SK-N-MC (cell line): Measurements from ENCODE around the gene MGMT.

Source experiments
- DNase-seq: peaks from one replicate; pipeline ENCODE4 v3.0.0-alpha.2; 2011; ENCODE audit warnings: low read depth, low spot score
- H3K27ac ChIP-seq: fragments of 200-600 bp; sonication (generic); 2 replicates; pipeline ENCODE4 v1.5.1; 2016; ENCODE audit warnings: mixed run types
- H3K36me3 ChIP-seq: fragments of 200-600 bp; sonication (generic); 2 replicates; pipeline ENCODE4 v1.6.1; 2017; ENCODE audit warnings: antibody characterized with exemption, low read length, mixed read lengths; ENCODE audit not compliant: insufficient read depth
- H3K4me3 ChIP-seq: fragments of 200-600 bp; sonication (generic); 2 replicates; pipeline ENCODE4 v1.5.1; 2016
- H3K9ac ChIP-seq: fragments of 200-600 bp; sonication (generic); 2 replicates; pipeline ENCODE4 v1.8.0; 2017; ENCODE audit warnings: mixed run types, mixed read lengths; ENCODE audit not compliant: insufficient read length
- H3K9me3 ChIP-seq: fragments of 200-600 bp; sonication (generic); 2 replicates; pipeline ENCODE4 v1.6.1; 2017; ENCODE audit warnings: low read depth, mild to moderate bottlenecking, antibody characterized with exemption, low read length, moderate library complexity, mixed read lengths
- EZH2 ChIP-seq: fragments of 200-600 bp; sonication (generic); IDR thresholded peaks from one replicate; pipeline ENCODE4 v1.6.1; 2017; ENCODE audit warnings: antibody characterized with exemption
- FOXP2 ChIP-seq: optimal IDR thresholded peaks from 2 replicates; pipeline ENCODE3; 2011; ENCODE audit warnings: mild to moderate bottlenecking, moderate library complexity; ENCODE audit not compliant: insufficient read depth; ENCODE audit errors: extremely low read length, control extremely low read depth
- POLR2AphosphoS5 ChIP-seq: IDR thresholded peaks from 2 replicates; pipeline ENCODE4 v1.6.1; 2012; ENCODE audit warnings: mild to moderate bottlenecking, low read depth, low read length, borderline replicate concordance

Gene MGMT

DNA sequence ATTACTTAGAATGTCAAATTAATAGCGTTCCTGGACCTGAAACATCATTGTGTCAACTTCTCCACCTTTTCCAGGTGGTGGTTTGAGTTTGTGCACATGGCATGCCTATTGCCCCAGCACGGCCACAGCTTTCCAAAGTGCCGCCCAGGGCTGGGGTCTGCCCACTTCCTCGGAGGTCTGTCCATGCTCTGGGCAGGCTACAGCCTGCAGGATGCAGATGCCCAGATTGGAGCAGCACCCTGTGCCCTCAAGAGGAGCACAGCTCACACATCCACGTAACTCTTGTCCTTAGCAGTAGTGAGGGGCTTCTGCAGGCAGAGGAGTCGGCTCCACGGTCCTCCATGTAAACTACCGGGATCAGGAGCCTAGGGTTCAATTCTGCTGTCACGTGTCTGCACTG, 258.4 kb downstream of the MGMT start:
- Histone ChIP-seq H3K9ac (no peak overlapping the region), H3K4me3 (no peak overlapping the region), H3K36me3 (no peaks in the 10 kb centered on the region), H3K27ac (no peak overlapping the region), H3K9me3 (no peaks in the 10 kb centered on the region)
- TF ChIP-seq EZH2 (no peak), POLR2AphosphoS5 (no peak), FOXP2 (no peak)
- no peak for DNase-seq

DNA sequence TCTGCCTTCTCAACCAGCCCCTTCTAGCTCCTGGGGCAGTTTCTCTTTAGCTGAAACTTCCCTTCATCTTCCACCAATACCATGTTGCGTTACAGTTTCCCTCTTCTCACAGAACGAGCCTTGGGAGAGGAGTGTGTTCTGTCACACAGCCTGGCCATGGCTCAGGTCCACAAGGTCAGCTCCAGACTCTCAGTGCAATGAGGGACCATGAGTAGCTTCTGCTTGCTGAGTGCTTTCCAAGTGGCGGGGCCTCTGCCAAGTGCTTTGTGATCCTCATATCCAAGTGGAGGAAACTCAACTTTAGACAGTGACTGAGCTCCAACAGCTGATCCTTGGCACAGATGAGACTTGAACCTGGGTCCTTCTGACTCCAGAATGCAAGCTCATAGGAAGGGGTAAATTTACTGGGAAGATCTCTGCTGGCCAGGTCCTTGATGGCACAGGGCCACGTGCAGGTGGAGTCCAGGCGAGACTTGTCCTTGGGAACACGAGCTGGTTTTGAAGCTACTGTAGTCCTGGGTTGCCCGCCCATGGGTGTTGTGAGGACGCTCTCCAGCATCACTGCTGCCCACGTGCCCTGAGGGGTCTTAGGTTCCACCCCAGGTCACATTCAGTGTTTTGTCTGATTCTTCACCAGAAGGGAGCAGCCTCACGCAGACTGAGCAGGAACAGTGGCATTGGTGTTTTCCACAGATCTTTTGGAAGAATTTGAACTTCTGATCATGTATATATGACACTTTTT, 259.0 kb downstream of the MGMT start:
- no peak for TF ChIP-seq FOXP2
- no peak for TF ChIP-seq POLR2AphosphoS5
- no peak for TF ChIP-seq EZH2
- H3K9me3 ChIP-seq, result no peaks in the 10 kb centered on the region
- H3K4me3 ChIP-seq, result no peak overlapping the region
- no peak overlapping the region for H3K9ac ChIP-seq
- no peaks in the 10 kb centered on the region for H3K36me3 ChIP-seq
- no peak for DNase-seq
- H3K27ac ChIP-seq, result no peak overlapping the region

DNA sequence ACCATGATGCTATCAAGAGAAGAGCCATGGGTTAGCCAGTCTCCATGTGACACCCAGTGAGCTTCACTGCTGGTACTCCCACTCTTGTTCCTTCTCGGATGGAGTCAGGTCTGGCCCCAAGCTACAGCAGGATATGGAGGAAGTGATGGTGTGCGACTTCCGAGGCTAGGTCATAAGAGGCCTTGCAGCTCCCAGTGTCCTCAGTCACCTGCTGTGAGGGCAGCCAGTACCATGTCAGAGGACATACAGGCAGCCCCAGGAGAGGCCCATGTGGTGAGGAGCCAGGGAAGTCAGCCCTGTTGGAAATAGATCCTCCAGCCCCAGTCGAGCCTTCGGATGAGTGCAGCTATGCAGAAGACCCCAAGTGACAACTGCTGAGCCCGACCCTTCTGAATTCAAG, 260.0 kb downstream of the MGMT start:
- TF ChIP-seq FOXP2 (no peak), EZH2 (no peak), POLR2AphosphoS5 (no peak)
- Histone ChIP-seq H3K9me3 (no peaks in the 10 kb centered on the region), H3K27ac (no peak overlapping the region), H3K36me3 (no peaks in the 10 kb centered on the region), H3K9ac (no peak overlapping the region), H3K4me3 (no peak overlapping the region)
- DNase-seq, result no peak

DNA sequence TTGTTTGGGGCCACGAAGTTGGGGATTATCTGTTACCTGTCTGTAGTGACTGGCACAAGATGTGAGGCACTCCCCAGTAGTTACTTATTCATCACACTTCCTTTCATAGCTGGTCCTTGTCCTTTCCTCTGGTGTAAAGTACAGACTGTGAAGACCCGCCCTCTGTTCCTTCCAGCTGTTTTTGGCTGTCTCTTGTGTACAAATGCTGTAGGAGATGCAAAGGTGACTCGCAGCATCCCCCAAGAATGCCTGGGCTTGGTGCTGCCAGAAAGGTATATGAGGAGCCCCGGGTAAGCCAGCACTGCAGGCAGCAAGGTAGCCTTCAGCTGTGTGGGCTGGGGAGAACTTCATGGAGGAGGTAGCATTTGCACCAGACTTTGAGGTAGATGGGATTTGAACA, 260.5 kb downstream of the MGMT start:
- no peak for DNase-seq
- TF ChIP-seq FOXP2 (no peak), POLR2AphosphoS5 (no peak), EZH2 (no peak)
- H3K9me3 ChIP-seq, result no peaks in the 10 kb centered on the region

GRCh38 chr10:129728246-129728820, 261.3 kb downstream of the MGMT start:
- H3K36me3 ChIP-seq, result no peaks in the 10 kb centered on the region
- H3K9me3 ChIP-seq, result no peaks in the 10 kb centered on the region
- DNase-seq, result no peak
- no peak overlapping the region for H3K4me3 ChIP-seq
- TF ChIP-seq EZH2 (no peak), FOXP2 (no peak), POLR2AphosphoS5 (no peak)
- H3K27ac ChIP-seq, result no peak overlapping the region
- no peak overlapping the region for H3K9ac ChIP-seq

More for the DNA sequence above, 260.5 kb downstream of the MGMT start:
- Histone ChIP-seq H3K4me3 (no peak overlapping the region), H3K36me3 (no peaks in the 10 kb centered on the region), H3K27ac (no peak overlapping the region), H3K9ac (no peak overlapping the region)

DNA sequence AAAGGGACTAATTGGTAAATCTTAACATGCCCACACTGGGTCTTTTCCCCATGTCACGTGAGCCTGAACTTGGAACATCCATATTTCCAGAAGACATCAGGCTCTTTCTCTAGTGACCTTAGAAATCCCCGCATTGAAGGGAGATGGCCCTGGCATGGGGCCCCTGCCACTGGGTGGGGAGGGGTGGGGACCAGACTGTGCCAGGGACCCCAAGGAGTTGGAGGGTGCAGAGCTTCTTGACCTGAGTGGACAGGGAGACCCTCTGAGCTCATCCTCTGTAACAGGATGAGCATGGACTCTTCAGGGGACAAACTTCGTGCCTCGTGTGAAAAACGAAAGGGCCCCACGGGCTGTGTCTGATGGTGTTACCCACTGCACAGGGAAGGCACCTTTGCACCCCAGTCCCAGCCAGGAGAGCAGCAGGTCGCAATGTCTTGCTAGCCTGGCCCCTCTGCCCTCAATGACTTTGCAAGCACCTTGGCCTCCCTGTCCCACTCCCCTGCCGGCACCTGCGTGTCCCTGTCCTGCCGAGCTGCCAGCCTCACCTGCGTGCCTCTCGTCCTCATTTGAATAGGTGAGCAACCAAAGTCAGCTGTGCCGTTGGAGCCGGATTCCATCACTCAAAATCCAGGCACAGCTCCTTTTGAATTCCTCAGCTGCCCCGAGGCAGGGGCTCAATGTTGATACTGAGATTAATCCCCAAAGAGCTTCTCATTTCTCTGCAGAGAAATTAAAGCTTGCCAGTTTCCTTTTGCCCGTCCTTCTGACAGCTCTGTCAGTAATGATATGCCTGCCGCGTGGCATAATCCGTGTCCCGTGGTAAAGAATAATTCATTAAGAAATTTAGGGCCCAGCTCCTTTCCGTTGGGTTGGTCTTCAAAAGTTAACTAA, 262.1 kb downstream of the MGMT start:
- H3K36me3 ChIP-seq, result no peaks in the 10 kb centered on the region
- no peak overlapping the region for H3K9ac ChIP-seq
- no peaks in the 10 kb centered on the region for H3K9me3 ChIP-seq
- no peak overlapping the region for H3K27ac ChIP-seq
- no peak overlapping the region for H3K4me3 ChIP-seq
- no peak for DNase-seq
- TF ChIP-seq POLR2AphosphoS5 (no peak), EZH2 (no peak), FOXP2 (no peak)

DNA sequence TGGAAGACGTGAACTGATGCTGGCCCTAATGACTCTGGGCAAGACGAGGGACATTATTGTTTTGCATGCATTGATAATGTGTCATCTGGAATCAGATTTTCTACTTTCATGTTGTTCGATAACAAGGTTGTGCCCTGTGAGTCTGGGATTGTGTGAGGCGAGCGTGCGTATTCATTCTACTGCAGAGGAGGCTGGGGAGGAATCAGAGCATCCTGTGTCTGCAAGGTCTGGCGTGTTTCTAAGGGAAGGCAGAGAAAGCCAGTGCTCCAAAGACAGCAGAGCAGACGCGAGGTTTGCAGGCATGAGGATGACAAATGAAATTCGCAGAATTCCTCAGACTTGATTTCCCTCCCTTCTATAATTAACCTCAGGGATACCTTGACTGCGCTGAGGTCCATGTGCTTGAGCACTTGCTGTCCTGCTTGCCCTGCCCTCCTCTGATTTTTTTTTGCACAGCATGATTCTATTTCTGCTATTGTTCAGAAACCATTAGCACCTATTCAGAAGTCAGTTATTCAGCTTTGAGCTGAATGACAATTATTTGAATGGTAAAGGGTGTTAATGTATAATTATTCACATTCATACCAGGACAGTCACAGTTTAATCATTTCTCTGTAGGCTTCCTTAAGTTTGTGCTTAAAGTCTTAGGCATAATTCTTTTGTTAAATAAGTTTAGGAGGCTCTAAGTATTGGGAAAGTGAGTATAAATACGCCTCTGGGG, 263.4 kb downstream of the MGMT start:
- Histone ChIP-seq H3K27ac (no peak overlapping the region), H3K9me3 (no peaks in the 10 kb centered on the region), H3K4me3 (no peak overlapping the region), H3K9ac (no peak overlapping the region), H3K36me3 (no peaks in the 10 kb centered on the region)
- no peak for DNase-seq
- TF ChIP-seq FOXP2 (no peak), POLR2AphosphoS5 (no peak), EZH2 (no peak)

- Histone ChIP-seq H3K36me3 (no peaks in the 10 kb centered on the region), H3K9ac (no peak overlapping the region), H3K27ac (no peak overlapping the region), H3K4me3 (no peak overlapping the region), H3K9me3 (no peaks in the 10 kb centered on the region)
- TF ChIP-seq FOXP2 (no peak), EZH2 (no peak), POLR2AphosphoS5 (no peak)
- DNase-seq, result no peak
These were observed 263.9 kb downstream of the MGMT start for GRCh38 chr10:129730993-129731325.
